ENCODE measurements around the gene MYH14. TPM values are rescaled to one million over a fixed set of nuclear protein-coding genes. Genes with fewer than 3 reads are reported as not detected.

Gene MYH14
- total RNA-seq (2012; rRNA removed), result under 0.01 TPM in 1 of 2 replicates, not detected in the other

DNA sequence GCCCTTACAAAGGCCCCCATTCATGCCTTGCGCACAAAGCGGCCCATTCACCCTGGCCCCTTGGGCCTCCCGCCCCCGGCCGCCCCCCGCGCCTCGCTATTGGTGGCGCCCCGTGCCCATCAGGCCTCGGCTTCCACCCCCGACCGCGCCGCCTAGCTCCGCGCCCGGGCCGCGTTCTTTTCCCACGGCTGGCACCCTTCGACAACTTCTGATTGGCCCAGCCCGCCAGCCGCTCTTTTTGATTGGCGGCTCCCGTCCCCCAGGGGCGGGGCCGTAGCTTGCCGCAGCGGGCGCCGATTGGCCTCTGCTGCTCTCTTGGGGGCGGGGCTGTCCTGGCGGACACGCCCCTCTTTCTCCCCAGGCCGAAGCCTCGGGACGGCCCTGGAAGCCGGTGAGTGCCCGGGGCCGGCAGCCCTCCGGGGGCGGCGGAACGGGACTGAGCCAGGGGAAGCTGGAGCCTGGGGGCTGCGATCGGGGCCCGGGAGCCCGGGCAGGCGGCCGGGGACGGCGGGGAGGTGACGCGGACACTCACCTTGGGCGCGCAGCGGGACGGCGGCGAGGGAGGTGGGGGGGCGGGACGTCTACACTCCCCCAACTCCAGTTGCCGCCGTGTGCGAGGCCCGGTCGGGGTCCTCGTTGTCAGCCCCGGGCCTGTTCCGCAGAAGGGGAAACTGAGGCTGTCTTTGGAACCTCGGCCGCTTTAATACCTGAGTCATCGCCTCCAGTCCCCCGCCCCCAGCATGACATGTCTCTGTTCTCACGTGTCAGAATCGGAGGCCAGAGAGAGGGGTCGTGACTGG lies at the start of gene MYH14:
MYH14 (plus strand) TSS at position 342 of the 800 bp plus-strand sequence. CDS start 6,744 bp downstream, outside the sequence.
- Histone ChIP-seq H3K9ac (ENCODE audit: low read depth, low read length) (no peak within 1 kb of the TSS), H3K4me1 (ENCODE audit: control insufficient read depth, insufficient read depth, low read length) (no peaks in the 10 kb centered on the region), H3K4me3 (ENCODE audit: low read length) (no peak within 1 kb of the TSS), H3K36me3 (ENCODE audit: insufficient read depth, low read length) (no peaks in the 10 kb centered on the region), H3K4me2 (ENCODE audit: low read length) (no peak within 1 kb of the TSS), H3K27me3 (ENCODE audit: control insufficient read depth, insufficient read depth, low read length) (no peaks in the 10 kb centered on the region), H3K9me3 (replicated peaks; ENCODE audit: low read length) (no peaks in the 10 kb centered on the region)

DNA sequence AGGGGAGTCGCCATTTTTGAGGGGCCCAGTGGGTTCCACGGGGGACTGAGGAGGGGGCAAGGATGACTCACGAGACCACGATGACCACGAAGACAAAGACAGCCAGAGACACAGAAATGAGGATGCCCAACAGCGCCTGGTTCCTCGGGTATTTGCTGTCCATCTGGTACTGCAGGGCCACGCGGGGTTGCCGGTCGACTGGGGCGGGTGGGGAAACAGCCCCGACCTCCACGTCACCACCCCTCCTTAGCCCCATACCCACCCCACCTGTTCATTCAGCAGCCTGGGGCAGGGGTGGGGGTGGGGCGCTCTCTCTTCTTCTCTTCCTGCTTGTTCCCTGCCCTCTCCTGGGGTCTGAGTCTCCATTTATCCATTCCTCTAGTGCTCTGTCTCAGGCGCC lies 48.9 kb upstream of the MYH14 start:
- H3K9me3 ChIP-seq (replicated peaks; ENCODE audit: low read length), result peaks cover 5% of the 10 kb centered on the region
- no peaks in the 10 kb centered on the region for H3K27me3 ChIP-seq (ENCODE audit: control insufficient read depth, insufficient read depth, low read length)
- no peaks in the 10 kb centered on the region for H3K36me3 ChIP-seq (ENCODE audit: insufficient read depth, low read length)
- no peak overlapping the region for H3K4me2 ChIP-seq (ENCODE audit: low read length)
- H3K4me1 ChIP-seq (ENCODE audit: control insufficient read depth, insufficient read depth, low read length), result no peaks in the 10 kb centered on the region
- no peak overlapping the region for H3K4me3 ChIP-seq (ENCODE audit: low read length)
- no peak overlapping the region for H3K9ac ChIP-seq (ENCODE audit: low read depth, low read length)

DNA sequence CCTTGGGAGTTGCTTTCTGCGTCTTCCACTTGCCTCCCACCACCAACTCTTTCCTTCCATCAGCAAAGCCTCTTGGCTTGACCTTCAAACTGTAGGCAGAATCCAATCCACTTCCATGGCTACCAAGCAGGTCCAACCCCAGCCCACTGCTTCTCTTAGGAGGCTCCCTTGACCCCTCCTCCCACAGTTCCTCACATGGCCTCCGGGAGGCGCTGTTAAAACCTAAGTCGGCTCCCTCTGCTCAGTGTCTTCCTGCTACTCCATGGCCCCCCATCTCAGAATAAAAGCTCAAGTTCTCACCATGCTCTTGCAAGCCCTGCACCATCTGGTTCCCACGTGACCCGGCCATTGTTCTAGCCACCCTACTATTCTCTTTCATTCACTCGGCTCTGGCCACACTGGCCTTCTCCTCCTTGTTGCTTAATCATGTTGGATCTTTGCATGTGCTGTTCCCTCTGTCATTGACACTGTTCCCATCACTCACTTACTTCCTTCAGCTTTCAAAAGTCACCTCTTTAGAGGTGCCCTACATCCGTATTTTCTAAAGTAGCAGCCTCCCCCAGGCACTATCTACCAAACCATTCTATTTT lies 47.8 kb upstream of the MYH14 start:
- Histone ChIP-seq H3K9me3 (replicated peaks; ENCODE audit: low read length) (peaks cover 5% of the 10 kb centered on the region), H3K4me3 (ENCODE audit: low read length) (no peak overlapping the region), H3K4me2 (ENCODE audit: low read length) (no peak overlapping the region), H3K27me3 (ENCODE audit: control insufficient read depth, insufficient read depth, low read length) (no peaks in the 10 kb centered on the region), H3K4me1 (ENCODE audit: control insufficient read depth, insufficient read depth, low read length) (no peaks in the 10 kb centered on the region), H3K9ac (ENCODE audit: low read depth, low read length) (no peak overlapping the region), H3K36me3 (ENCODE audit: insufficient read depth, low read length) (no peaks in the 10 kb centered on the region)

DNA sequence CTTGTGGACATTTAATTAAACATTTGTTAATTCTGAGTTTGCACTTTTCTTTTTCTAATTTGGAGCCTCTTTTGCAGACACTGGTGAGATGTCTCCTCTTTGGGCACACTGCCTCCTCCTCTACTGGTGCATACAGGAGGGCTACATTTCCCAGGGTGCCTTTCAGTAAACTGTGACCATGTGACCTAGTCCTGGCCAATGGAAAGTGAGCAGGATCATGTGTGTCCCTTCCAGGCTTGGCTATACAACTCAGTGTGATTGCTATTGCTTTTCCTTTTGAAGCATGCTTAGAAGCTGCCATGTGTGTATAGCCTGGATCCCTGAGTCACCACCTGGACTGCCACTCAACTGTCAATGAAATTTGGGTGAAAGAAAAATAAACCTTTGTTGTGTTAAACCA lies 44.8 kb upstream of the MYH14 start:
- Histone ChIP-seq H3K4me1 (ENCODE audit: control insufficient read depth, insufficient read depth, low read length) (no peaks in the 10 kb centered on the region), H3K9me3 (replicated peaks; ENCODE audit: low read length) (peaks cover 5% of the 10 kb centered on the region), H3K4me3 (ENCODE audit: low read length) (no peak overlapping the region), H3K27me3 (ENCODE audit: control insufficient read depth, insufficient read depth, low read length) (no peaks in the 10 kb centered on the region), H3K4me2 (ENCODE audit: low read length) (no peak overlapping the region), H3K9ac (ENCODE audit: low read depth, low read length) (no peak overlapping the region), H3K36me3 (ENCODE audit: insufficient read depth, low read length) (no peaks in the 10 kb centered on the region)

- Histone ChIP-seq H3K4me2 (ENCODE audit: low read length) (no peak overlapping the region), H3K9ac (ENCODE audit: low read depth, low read length) (no peak overlapping the region), H3K4me3 (ENCODE audit: low read length) (no peak overlapping the region), H3K27me3 (ENCODE audit: control insufficient read depth, insufficient read depth, low read length) (no peaks in the 10 kb centered on the region), H3K9me3 (replicated peaks; ENCODE audit: low read length) (peaks cover 5% of the 10 kb centered on the region), H3K36me3 (ENCODE audit: insufficient read depth, low read length) (no peaks in the 10 kb centered on the region), H3K4me1 (ENCODE audit: control insufficient read depth, insufficient read depth, low read length) (no peaks in the 10 kb centered on the region)
Observed at GRCh38 chr19:50159078-50159477, 44.3 kb upstream of the MYH14 start.

DNA sequence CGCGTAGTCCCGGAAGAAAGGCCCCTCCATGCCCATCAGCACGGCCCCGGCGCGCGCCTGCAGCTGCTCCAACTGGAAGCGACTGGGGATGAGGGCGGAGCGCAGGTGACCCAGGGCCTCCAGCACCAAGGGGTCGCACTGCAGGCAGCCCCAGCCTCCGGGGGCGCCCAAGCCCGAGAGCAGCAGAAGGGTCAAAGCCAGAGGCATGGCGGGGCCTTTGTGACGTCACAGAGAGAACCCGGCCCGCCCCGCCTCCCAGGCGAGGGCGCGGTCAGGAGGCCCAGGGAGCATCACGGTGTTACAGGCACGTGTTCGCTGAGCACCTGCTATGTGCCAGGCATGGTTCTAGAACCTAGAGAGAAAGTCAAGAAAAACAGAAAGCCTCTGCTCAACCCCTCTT lies 40.4 kb upstream of the MYH14 start, which contains the start of gene IZUMO2:
IZUMO2 (minus strand) TSS at position 294 of the 400 bp plus-strand sequence; CDS start at position 207, 87 bp downstream.
- H3K4me2 ChIP-seq (ENCODE audit: low read length), result no peak within 1 kb of the TSS
- no peaks in the 10 kb centered on the region for H3K4me1 ChIP-seq (ENCODE audit: control insufficient read depth, insufficient read depth, low read length)
- no peaks in the 10 kb centered on the region for H3K27me3 ChIP-seq (ENCODE audit: control insufficient read depth, insufficient read depth, low read length)
- H3K9ac ChIP-seq (ENCODE audit: low read depth, low read length), result no peak within 1 kb of the TSS
- no peak within 1 kb of the TSS for H3K4me3 ChIP-seq (ENCODE audit: low read length)
- peaks cover 5% of the 10 kb centered on the region for H3K9me3 ChIP-seq (replicated peaks; ENCODE audit: low read length)
- no peaks in the 10 kb centered on the region for H3K36me3 ChIP-seq (ENCODE audit: insufficient read depth, low read length)

GRCh38 chr19:50167314-50167721 lies 36.1 kb upstream of the MYH14 start:
- Histone ChIP-seq H3K9ac (ENCODE audit: low read depth, low read length) (no peak overlapping the region), H3K9me3 (replicated peaks; ENCODE audit: low read length) (peaks cover 2% of the 10 kb centered on the region), H3K4me2 (ENCODE audit: low read length) (no peak overlapping the region), H3K27me3 (ENCODE audit: control insufficient read depth, insufficient read depth, low read length) (no peaks in the 10 kb centered on the region), H3K4me1 (ENCODE audit: control insufficient read depth, insufficient read depth, low read length) (no peaks in the 10 kb centered on the region), H3K4me3 (ENCODE audit: low read length) (no peak overlapping the region), H3K36me3 (ENCODE audit: insufficient read depth, low read length) (no peaks in the 10 kb centered on the region)

GRCh38 chr19:50171752-50172151 lies 31.7 kb upstream of the MYH14 start:
- H3K4me1 ChIP-seq (ENCODE audit: control insufficient read depth, insufficient read depth, low read length), result no peaks in the 10 kb centered on the region
- no peaks in the 10 kb centered on the region for H3K27me3 ChIP-seq (ENCODE audit: control insufficient read depth, insufficient read depth, low read length)
- peaks cover 9% of the 10 kb centered on the region for H3K9me3 ChIP-seq (replicated peaks; ENCODE audit: low read length)
- no peak overlapping the region for H3K4me3 ChIP-seq (ENCODE audit: low read length)
- no peak overlapping the region for H3K4me2 ChIP-seq (ENCODE audit: low read length)
- H3K36me3 ChIP-seq (ENCODE audit: insufficient read depth, low read length), result no peaks in the 10 kb centered on the region
- no peak overlapping the region for H3K9ac ChIP-seq (ENCODE audit: low read depth, low read length)

DNA sequence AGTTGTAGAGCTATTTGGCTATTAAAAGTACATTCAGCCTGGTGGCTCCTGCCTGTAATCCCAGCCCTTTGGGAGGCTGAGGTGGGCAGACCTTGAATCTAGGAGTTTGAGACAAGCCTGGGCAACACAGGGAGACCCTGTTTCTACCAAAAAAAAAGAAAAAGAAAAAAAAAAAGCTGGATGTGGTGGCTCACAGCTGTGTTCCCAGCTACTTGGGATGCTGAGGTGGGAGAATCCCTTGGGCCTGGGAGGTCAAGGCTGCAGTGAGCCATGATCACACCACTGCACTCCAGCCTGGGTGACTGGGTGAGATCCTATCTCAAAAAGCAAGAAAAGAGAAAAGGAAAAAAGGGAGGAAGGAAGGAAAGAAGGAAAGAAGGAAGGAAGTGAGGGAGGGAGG lies 30.7 kb upstream of the MYH14 start:
- H3K27me3 ChIP-seq (ENCODE audit: control insufficient read depth, insufficient read depth, low read length), result no peaks in the 10 kb centered on the region
- no peak overlapping the region for H3K9ac ChIP-seq (ENCODE audit: low read depth, low read length)
- H3K9me3 ChIP-seq (replicated peaks; ENCODE audit: low read length), result peaks cover 9% of the 10 kb centered on the region
- no peaks in the 10 kb centered on the region for H3K36me3 ChIP-seq (ENCODE audit: insufficient read depth, low read length)
- no peaks in the 10 kb centered on the region for H3K4me1 ChIP-seq (ENCODE audit: control insufficient read depth, insufficient read depth, low read length)
- H3K4me3 ChIP-seq (ENCODE audit: low read length), result no peak overlapping the region
- no peak overlapping the region for H3K4me2 ChIP-seq (ENCODE audit: low read length)

GRCh38 chr19:50173127-50173526 lies 30.3 kb upstream of the MYH14 start:
- H3K9me3 ChIP-seq (replicated peaks; ENCODE audit: low read length), result peaks cover 9% of the 10 kb centered on the region

GRCh38 chr19:50174100-50174793 lies 29.2 kb upstream of the MYH14 start:
- Histone ChIP-seq H3K4me2 (ENCODE audit: low read length) (no peak overlapping the region), H3K9ac (ENCODE audit: low read depth, low read length) (no peak overlapping the region), H3K9me3 (replicated peaks; ENCODE audit: low read length) (peaks cover 9% of the 10 kb centered on the region), H3K4me3 (ENCODE audit: low read length) (no peak overlapping the region), H3K36me3 (ENCODE audit: insufficient read depth, low read length) (no peaks in the 10 kb centered on the region), H3K4me1 (ENCODE audit: control insufficient read depth, insufficient read depth, low read length) (no peaks in the 10 kb centered on the region), H3K27me3 (ENCODE audit: control insufficient read depth, insufficient read depth, low read length) (no peaks in the 10 kb centered on the region)

More at GRCh38 chr19:50173127-50173526, 30.3 kb upstream of the MYH14 start:
- Histone ChIP-seq H3K4me1 (ENCODE audit: control insufficient read depth, insufficient read depth, low read length) (no peaks in the 10 kb centered on the region), H3K9ac (ENCODE audit: low read depth, low read length) (no peak overlapping the region), H3K27me3 (ENCODE audit: control insufficient read depth, insufficient read depth, low read length) (no peaks in the 10 kb centered on the region), H3K4me2 (ENCODE audit: low read length) (no peak overlapping the region), H3K4me3 (ENCODE audit: low read length) (no peak overlapping the region), H3K36me3 (ENCODE audit: insufficient read depth, low read length) (no peaks in the 10 kb centered on the region)
